GM19455 (cell line): ENCODE data around the gene PLET1.
"Not testable (repeated sequence)": the region's sequence is repeated elsewhere in the genome, so short reads cannot be mapped to it uniquely, and the experiment has no call there.

Experiments
- ATAC-seq: cut with Tn5 transposase; IDR thresholded peaks from one replicate; pipeline ENCODE4 v1.9.1; 2021; ENCODE audit not compliant: unreplicated experiment

PLET1 gene

DNA sequence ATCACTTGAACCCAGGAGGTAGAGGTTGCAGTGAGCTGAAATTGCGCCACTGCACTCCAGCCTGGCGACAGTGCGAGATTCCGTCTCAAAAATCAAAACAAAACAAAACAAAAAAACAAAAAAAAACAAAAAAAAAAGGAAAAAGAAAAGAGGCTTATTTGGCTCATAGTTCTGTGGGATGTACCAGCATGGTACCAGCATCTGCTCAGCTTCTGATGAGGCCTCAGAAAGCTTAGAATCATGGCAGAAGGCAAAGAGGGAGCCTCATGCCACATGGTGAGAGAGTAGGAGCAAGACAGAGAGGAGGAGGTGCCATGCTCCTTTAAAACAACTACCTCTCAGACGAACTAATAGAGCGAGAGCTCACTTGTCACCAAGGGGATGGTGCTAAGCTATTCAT lies 45.0 kb downstream of the PLET1 start:
- ATAC-seq: no peak

DNA sequence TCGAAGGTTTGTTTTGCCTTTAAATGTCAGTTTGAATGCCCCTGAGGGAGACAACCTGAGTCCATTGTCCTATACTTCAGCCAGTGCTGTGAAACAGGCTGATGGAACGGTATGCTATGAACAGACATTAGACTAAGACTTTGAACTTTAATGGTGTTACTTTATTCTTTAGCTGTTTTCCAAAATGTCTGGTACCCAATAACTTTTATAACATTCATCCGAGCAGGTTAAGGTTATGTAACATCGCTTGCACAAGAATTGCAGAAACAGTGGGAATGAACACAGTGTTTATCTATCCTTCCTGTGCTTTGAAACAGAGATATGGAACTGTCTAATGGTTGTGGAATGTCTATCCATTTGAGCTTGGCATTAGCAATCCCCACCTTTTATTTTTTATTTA lies 46.9 kb downstream of the PLET1 start:
- no peak for ATAC-seq

DNA sequence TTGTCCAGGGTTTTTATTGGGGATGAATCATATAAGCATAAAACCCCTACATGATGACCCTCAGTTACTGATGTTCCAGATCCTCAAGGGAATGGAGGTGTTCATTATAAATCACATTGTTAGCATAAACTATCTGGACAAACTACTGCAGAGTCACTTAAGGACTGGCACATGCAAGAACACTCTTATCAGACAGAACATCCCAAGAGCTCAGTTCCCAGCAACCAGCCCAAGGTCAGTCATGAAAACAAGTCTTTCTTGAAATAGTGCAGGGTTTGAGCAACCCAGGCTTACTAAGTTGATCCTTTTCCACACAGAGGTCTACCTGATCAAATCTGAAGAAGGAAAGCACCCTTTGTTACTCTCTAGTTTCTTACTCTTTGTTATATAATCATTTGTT lies 48.0 kb downstream of the PLET1 start:
- ATAC-seq: no peak

DNA sequence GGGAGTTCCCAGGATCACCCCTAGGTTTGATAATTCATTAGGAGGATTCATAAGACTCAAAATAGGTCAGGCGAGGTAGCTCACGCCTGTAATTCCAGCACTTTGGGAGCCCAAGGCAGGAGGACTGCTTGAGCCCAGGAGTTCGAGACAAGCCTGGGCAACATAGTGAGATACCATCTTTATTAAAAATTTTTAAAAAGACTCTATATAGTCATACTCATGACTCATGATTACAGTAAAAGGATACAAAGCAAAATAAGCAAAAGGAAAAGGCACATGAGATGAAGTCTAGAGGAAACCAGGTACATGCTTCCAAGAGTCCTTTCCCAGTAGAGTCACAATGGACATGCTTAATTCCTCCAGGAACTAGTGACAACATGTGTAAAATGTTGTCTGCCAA lies 48.4 kb downstream of the PLET1 start:
- no peak for ATAC-seq

DNA sequence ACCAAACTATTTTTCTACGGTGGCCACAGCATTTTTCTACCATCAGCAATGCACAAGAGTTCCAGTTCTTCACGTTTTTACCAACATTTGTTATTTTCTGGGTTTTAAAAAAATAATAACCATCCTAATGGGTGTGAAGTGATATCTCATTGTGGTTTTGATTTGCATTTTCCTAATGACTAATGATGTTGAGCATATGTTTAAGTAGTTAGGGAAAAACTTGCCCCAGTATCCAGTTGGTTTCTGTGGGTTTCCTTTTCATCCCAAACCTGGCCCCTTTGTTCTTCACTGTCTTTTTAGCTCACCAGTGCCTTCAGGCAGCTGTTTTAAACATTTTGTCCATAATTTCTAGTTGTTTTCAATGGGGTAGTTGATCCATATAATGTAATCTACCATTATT lies 49.1 kb downstream of the PLET1 start:
- no peak for ATAC-seq

DNA sequence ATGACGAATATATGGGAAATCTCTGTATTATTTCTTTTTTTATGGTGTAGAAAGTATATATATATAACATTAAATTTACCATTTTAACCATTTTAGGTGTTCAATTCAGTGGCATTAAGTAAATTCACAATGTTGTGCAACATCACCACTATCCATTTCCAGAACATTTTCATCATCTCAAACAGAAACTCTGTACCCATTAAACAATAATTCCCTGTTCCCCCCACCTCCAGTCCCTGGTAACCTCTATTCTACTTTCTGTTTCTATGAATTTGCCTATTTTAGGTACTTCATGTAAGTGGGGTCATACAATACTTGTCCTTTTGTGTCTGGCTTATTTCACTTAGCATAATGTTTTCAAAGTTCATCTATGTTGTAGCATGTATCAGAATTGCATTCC lies 49.8 kb downstream of the PLET1 start:
- ATAC-seq: no peak

DNA sequence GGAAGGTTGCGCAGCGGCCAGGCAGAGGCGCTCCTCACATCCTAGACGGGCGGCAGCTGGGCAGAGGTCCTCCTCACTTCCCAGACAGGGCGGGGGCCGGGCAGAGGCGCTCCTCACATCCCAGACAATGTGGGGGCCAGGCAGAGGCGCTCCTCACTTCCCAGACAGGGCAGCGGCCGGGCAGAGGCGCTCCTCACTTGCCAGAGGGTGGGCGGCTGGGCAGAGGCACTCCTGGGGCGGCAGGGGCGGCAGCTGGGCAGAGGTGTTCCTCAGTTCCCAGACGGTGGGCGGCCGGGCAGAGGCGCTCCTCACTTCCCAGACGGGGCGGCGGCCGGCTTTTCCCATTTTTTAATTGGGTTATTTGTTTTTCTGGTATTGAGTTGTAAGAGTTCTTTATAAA lies 54.6 kb downstream of the PLET1 start:
- no peak for ATAC-seq

DNA sequence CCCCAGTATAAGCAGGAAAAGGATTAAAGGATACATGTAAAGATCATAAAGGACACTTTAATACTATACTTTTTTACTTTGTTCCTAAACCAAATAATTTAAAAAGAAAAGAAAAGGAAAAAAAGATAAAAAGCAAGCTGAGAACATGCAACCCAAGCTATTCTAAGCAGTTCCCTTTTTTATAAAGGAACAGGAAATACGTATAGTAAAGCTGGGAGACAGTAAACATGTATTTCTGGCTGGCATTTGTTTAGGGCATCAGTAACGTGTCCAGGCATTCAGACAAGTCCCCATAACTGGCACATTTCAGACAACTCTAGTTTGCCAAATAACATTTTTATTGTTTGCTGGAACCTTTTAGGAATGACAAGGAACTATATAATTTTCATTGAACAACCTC lies 60.4 kb downstream of the PLET1 start:
- no peak for ATAC-seq

DNA sequence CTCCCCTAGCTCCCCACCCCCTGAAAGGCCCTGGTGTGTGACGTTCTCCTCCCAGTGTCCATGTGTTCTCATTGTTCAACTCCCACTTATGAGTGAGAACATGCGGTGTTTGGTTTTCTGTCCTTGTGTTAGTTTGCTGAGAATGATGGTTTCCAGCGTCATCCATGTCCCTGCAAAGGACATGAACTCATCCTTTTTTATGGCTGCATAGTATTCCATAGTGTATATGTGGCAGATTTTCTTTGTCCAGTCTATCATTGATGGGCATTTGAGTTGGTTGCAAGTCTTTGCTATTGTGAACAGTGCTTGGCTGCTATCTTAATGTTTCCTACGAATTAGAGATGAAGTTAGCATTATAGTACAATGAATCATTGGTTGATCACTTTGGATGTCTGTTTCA lies 61.6 kb downstream of the PLET1 start:
- ATAC-seq: not testable (repeated sequence)
